Stimulated activated CD8-positive, alpha-beta memory T cell treated with anti-CD3 and anti-CD28 coated beads, Interleukin-2, amount 100 ng/mL, for 48 hours (primary cell): ENCODE measurements around the gene SCARB2.
"Not testable (repeated sequence)": the region's sequence is repeated elsewhere in the genome, so short reads cannot be mapped to it uniquely, and the experiment has no call there.

Experiments
- DNase-seq, 2 donors: peaks; one replicate each; pipeline ENCODE4 v3.0.0-alpha.2; 2020; ENCODE audit warnings: low read depth in 2 of 2

SCARB2 gene

GRCh38 chr4:76213415-76214176 is at the start of gene SCARB2:
Gene SCARB2, minus strand, starts transcription at chr4:76213824. Its CDS starts 281 bp downstream, at chr4:76213543.
- peak; percentile 43 to 54 for DNase-seq

- no peak for DNase-seq
These were observed 46.9 kb upstream of the SCARB2 start for GRCh38 chr4:76260571-76260970.

GRCh38 chr4:76257824-76258223 is 44.2 kb upstream of the SCARB2 start:
- no peak for DNase-seq

- no peak for DNase-seq
These were observed 43.3 kb upstream of the SCARB2 start for GRCh38 chr4:76256968-76257367.

GRCh38 chr4:76256032-76256431 is 42.4 kb upstream of the SCARB2 start:
- DNase-seq: no peak

- no peak for DNase-seq
These were observed 39.9 kb upstream of the SCARB2 start for GRCh38 chr4:76253511-76253910.

GRCh38 chr4:76252271-76252653 is 38.6 kb upstream of the SCARB2 start:
- no peak for DNase-seq

GRCh38 chr4:76251441-76252270 is 38.0 kb upstream of the SCARB2 start, which contains the start of gene FAM47E:
Gene FAM47E, plus strand, starts transcription at chr4:76251721. Its CDS starts 26 bp downstream, at chr4:76251747.
- peak in 1 of 2 donors; percentile 8 for DNase-seq

- DNase-seq: no peak
These were observed 37.3 kb upstream of the SCARB2 start for GRCh38 chr4:76250962-76251361.

GRCh38 chr4:76246852-76247251 is 33.2 kb upstream of the SCARB2 start:
- DNase-seq: no peak

GRCh38 chr4:76246025-76246424 is 32.4 kb upstream of the SCARB2 start:
- DNase-seq: no peak

GRCh38 chr4:76243877-76244276 is 30.3 kb upstream of the SCARB2 start:
- not testable (repeated sequence) for DNase-seq

GRCh38 chr4:76240236-76240635 is 26.6 kb upstream of the SCARB2 start:
- DNase-seq: no peak

- DNase-seq: no peak
These were observed 25.1 kb upstream of the SCARB2 start for GRCh38 chr4:76238701-76239100.

- no peak for DNase-seq
These were observed 24.6 kb upstream of the SCARB2 start for GRCh38 chr4:76238236-76238635.

GRCh38 chr4:76235915-76236314 is 22.3 kb upstream of the SCARB2 start:
- DNase-seq: no peak

- no peak for DNase-seq
These were observed 21.8 kb upstream of the SCARB2 start for GRCh38 chr4:76235407-76235806.

GRCh38 chr4:76234679-76235044 is 21.0 kb upstream of the SCARB2 start:
- DNase-seq: no peak

GRCh38 chr4:76233967-76234678 is 20.5 kb upstream of the SCARB2 start:
- no peak for DNase-seq

GRCh38 chr4:76233529-76233928 is 19.9 kb upstream of the SCARB2 start:
- no peak for DNase-seq

- no peak for DNase-seq
These were observed 19.5 kb upstream of the SCARB2 start for GRCh38 chr4:76233083-76233482.

GRCh38 chr4:76232681-76233080 is 19.1 kb upstream of the SCARB2 start:
- no peak for DNase-seq
